Trophoblast cell (in vitro differentiated cells and primary cell): ENCODE results near the gene CRADD.
A peak's percentile ranks its signal among the peaks of the same experiment; 100 is the strongest.

Source experiments
- DNase-seq, 2 donors: peaks; one replicate each; pipeline ENCODE4 v3.0.0-alpha.2; 2016
- H2AFZ ChIP-seq: 2 replicates; pipeline ENCODE4 v1.6.1; 2013; ENCODE audit warnings: low read length, moderate library complexity, mild to moderate bottlenecking; ENCODE audit not compliant: insufficient read depth, poor library complexity
- H2AK5ac ChIP-seq: 2 replicates; pipeline ENCODE4 v1.6.1; 2013; ENCODE audit warnings: mild to moderate bottlenecking, low read length
- H2BK120ac ChIP-seq: 2 replicates; pipeline ENCODE4 v1.6.1; 2013; ENCODE audit warnings: low read length, mild to moderate bottlenecking, moderate library complexity; ENCODE audit not compliant: insufficient read depth, poor library complexity
- H2BK12ac ChIP-seq: 2 replicates; pipeline ENCODE4 v1.6.1; 2013; ENCODE audit warnings: mild to moderate bottlenecking, low read length, moderate library complexity
- H2BK5ac ChIP-seq: 2 replicates; pipeline ENCODE4 v1.6.1; 2013; ENCODE audit warnings: low read length, low read depth, moderate library complexity, mild to moderate bottlenecking; ENCODE audit not compliant: poor library complexity
- H3K14ac ChIP-seq: 2 replicates; pipeline ENCODE4 v1.6.1; 2013; ENCODE audit warnings: mild to moderate bottlenecking, low read length
- H3K18ac ChIP-seq: 2 replicates; pipeline ENCODE4 v1.6.1; 2013; ENCODE audit warnings: mild to moderate bottlenecking, low read length
- H3K23ac ChIP-seq: 2 replicates; pipeline ENCODE4 v1.6.1; 2013; ENCODE audit warnings: low read length
- H3K27ac ChIP-seq: 2 replicates; pipeline ENCODE4 v1.5.1; 2013; ENCODE audit warnings: low read depth, mild to moderate bottlenecking, inconsistent platforms, low read length, moderate library complexity
- H3K27me3 ChIP-seq: 2 replicates; pipeline ENCODE4 v1.6.1; 2013; ENCODE audit warnings: inconsistent platforms, mild to moderate bottlenecking, low read length, moderate library complexity; ENCODE audit not compliant: insufficient read depth
- H3K36me3 ChIP-seq, 2 experiments: 1 replicate in 1 of 2; 2 replicates in 1 of 2; pipeline ENCODE4 v1.6.1; 2013; ENCODE audit warnings: low read length in 2 of 2, mild to moderate bottlenecking in 2 of 2, moderate library complexity in 1 of 2; ENCODE audit not compliant: insufficient read depth in 2 of 2, control insufficient read depth in 1 of 2
- H3K4ac ChIP-seq: 2 replicates; pipeline ENCODE4 v1.6.1; 2013; ENCODE audit warnings: low read depth, mild to moderate bottlenecking, low read length, moderate library complexity
- H3K4me1 ChIP-seq, 2 experiments: 1 replicate in 1 of 2; 2 replicates in 1 of 2; pipeline ENCODE4 v1.6.1; 2013; ENCODE audit warnings: low read length in 2 of 2, mild to moderate bottlenecking in 2 of 2, moderate library complexity in 1 of 2; ENCODE audit not compliant: insufficient read depth in 2 of 2, control insufficient read depth in 1 of 2
- H3K4me2 ChIP-seq: 2 replicates; pipeline ENCODE4 v1.6.1; 2013; ENCODE audit warnings: inconsistent platforms, mild to moderate bottlenecking, low read length, moderate library complexity
- H3K4me3 ChIP-seq: 2 replicates; pipeline ENCODE4 v1.5.1; 2013; ENCODE audit warnings: mild to moderate bottlenecking, low read depth, low read length, inconsistent platforms
- H3K79me1 ChIP-seq: one replicate; pipeline ENCODE4 v1.6.1; 2013; ENCODE audit warnings: low read length
- H3K79me2 ChIP-seq: 2 replicates; pipeline ENCODE4 v1.6.1; 2013; ENCODE audit warnings: low read length, mild to moderate bottlenecking; ENCODE audit not compliant: control insufficient read depth, insufficient read depth, poor library complexity
- H3K9ac ChIP-seq: 2 replicates; pipeline ENCODE4 v1.6.1; 2013; ENCODE audit warnings: mild to moderate bottlenecking, low read length
- H3K9me3 ChIP-seq: 2 replicates; pipeline ENCODE4 v1.6.1; 2013; ENCODE audit warnings: low read depth, mild to moderate bottlenecking, control low read depth, inconsistent platforms, low read length; ENCODE audit not compliant: insufficient read depth
- H4K12ac ChIP-seq: 2 replicates; pipeline ENCODE4 v1.6.1; 2013; ENCODE audit warnings: low read depth, mild to moderate bottlenecking, low read length, moderate library complexity
- H4K8ac ChIP-seq: 2 replicates; pipeline ENCODE4 v1.6.1; 2013; ENCODE audit warnings: low read depth, mild to moderate bottlenecking, low read length, moderate library complexity
- H4K91ac ChIP-seq: one replicate; pipeline ENCODE4 v1.6.1; 2013; ENCODE audit warnings: low read depth, mild to moderate bottlenecking, low read length, moderate library complexity
- WGBS: extraction: QIAGEN DNeasy Blood & Tissue Kit; methylation state at CpG from one replicate; pipeline ENCODE4 v1.1.7; 2013; ENCODE audit warnings: missing lambda C conversion rate; ENCODE audit not compliant: insufficient read length, insufficient coverage; ENCODE audit errors: extremely low coverage; 5-methylcytosine and 5-hydroxymethylcytosine counted together

The CRADD gene

GRCh38 chr12:93743999-93744689 is 67.0 kb downstream of the CRADD start:
- WGBS, result no CpG with 5 or more reads among the region's 4 CpGs
- H3K9me3 ChIP-seq, result no peaks in the 10 kb centered on the region
- H2BK120ac ChIP-seq, result no peak overlapping the region
- no peak for DNase-seq
- H2AFZ ChIP-seq, result no peak overlapping the region
- H3K27ac ChIP-seq, result no peak overlapping the region
- H3K9ac ChIP-seq, result no peak overlapping the region
- H2AK5ac ChIP-seq, result no peak overlapping the region
- H3K4ac ChIP-seq, result no peak overlapping the region
- H2BK12ac ChIP-seq, result no peak overlapping the region
- no peaks in the 10 kb centered on the region for H3K27me3 ChIP-seq
- H3K4me1 ChIP-seq, result no peaks in the 10 kb centered on the region
- H3K18ac ChIP-seq, result no peak overlapping the region
- no peaks in the 10 kb centered on the region for H3K36me3 ChIP-seq
- H3K14ac ChIP-seq, result no peak overlapping the region
- no peak overlapping the region for H3K4me2 ChIP-seq
- H3K23ac ChIP-seq, result no peak overlapping the region
- H3K79me1 ChIP-seq, result peaks cover 2% of the 10 kb centered on the region
- H2BK5ac ChIP-seq, result no peak overlapping the region
- no peak overlapping the region for H4K8ac ChIP-seq
- H4K91ac ChIP-seq, result no peak overlapping the region
- H4K12ac ChIP-seq, result no peak overlapping the region
- H3K4me3 ChIP-seq, result no peak overlapping the region
- H3K79me2 ChIP-seq, result no peaks in the 10 kb centered on the region

- Histone ChIP-seq H2BK120ac (no peak overlapping the region), H2BK5ac (no peak overlapping the region), H3K14ac (no peak overlapping the region), H4K8ac (no peak overlapping the region), H3K18ac (no peak overlapping the region), H2BK12ac (no peak overlapping the region), H3K79me1 (peaks cover 2% of the 10 kb centered on the region), H4K91ac (no peak overlapping the region), H3K4ac (no peak overlapping the region), H3K36me3 (no peaks in the 10 kb centered on the region), H4K12ac (no peak overlapping the region), H3K27me3 (no peaks in the 10 kb centered on the region), H2AK5ac (no peak overlapping the region), H3K4me2 (no peak overlapping the region), H3K79me2 (no peaks in the 10 kb centered on the region), H3K4me3 (no peak overlapping the region), H3K4me1 (no peaks in the 10 kb centered on the region), H3K9ac (peak overlapping the region; percentile 36), H3K9me3 (no peaks in the 10 kb centered on the region), H2AFZ (no peak overlapping the region), H3K27ac (no peak overlapping the region), H3K23ac (no peak overlapping the region)
- no CpG with 5 or more reads among the region's 2 CpGs for WGBS
- no peak for DNase-seq
Observed at GRCh38 chr12:93745286-93745685, 68.1 kb downstream of the CRADD start.

- H3K4me3 ChIP-seq, result no peak overlapping the region
- H3K4ac ChIP-seq, result no peak overlapping the region
- no peak for DNase-seq
- no peak overlapping the region for H4K12ac ChIP-seq
- no peak overlapping the region for H4K8ac ChIP-seq
- no peaks in the 10 kb centered on the region for H3K4me1 ChIP-seq
- no peak overlapping the region for H2AK5ac ChIP-seq
- no peak overlapping the region for H3K27ac ChIP-seq
- no CpG with 5 or more reads among the region's 4 CpGs for WGBS
- no peaks in the 10 kb centered on the region for H3K79me2 ChIP-seq
- H3K23ac ChIP-seq, result no peak overlapping the region
- no peaks in the 10 kb centered on the region for H3K36me3 ChIP-seq
- no peak overlapping the region for H3K14ac ChIP-seq
- H2BK5ac ChIP-seq, result no peak overlapping the region
- H2BK12ac ChIP-seq, result no peak overlapping the region
- H3K79me1 ChIP-seq, result peaks cover 2% of the 10 kb centered on the region
- H3K9ac ChIP-seq, result no peak overlapping the region
- H2AFZ ChIP-seq, result no peak overlapping the region
- H3K9me3 ChIP-seq, result no peaks in the 10 kb centered on the region
- H3K18ac ChIP-seq, result no peak overlapping the region
- no peaks in the 10 kb centered on the region for H3K27me3 ChIP-seq
- no peak overlapping the region for H4K91ac ChIP-seq
- H3K4me2 ChIP-seq, result no peak overlapping the region
- no peak overlapping the region for H2BK120ac ChIP-seq
Observed at GRCh38 chr12:93746572-93747168, 69.5 kb downstream of the CRADD start.

- Histone ChIP-seq H3K79me2 (no peaks in the 10 kb centered on the region), H2BK120ac (no peak overlapping the region), H4K12ac (no peak overlapping the region), H3K14ac (no peak overlapping the region), H3K36me3 (peaks cover 3% of the 10 kb centered on the region in 2 experiments), H3K4me2 (no peak overlapping the region), H3K27ac (no peak overlapping the region), H3K23ac (no peak overlapping the region), H3K27me3 (no peaks in the 10 kb centered on the region), H2AFZ (no peak overlapping the region), H3K4me3 (no peak overlapping the region), H4K8ac (no peak overlapping the region), H3K18ac (no peak overlapping the region), H3K4me1 (no peaks in the 10 kb centered on the region), H4K91ac (no peak overlapping the region), H3K9ac (no peak overlapping the region), H3K9me3 (peaks cover 3% of the 10 kb centered on the region), H2BK12ac (no peak overlapping the region), H2AK5ac (no peak overlapping the region), H2BK5ac (no peak overlapping the region), H3K79me1 (no peaks in the 10 kb centered on the region), H3K4ac (no peak overlapping the region)
- WGBS, result no CpG with 5 or more reads among the region's 2 CpGs
- no peak for DNase-seq
Observed at GRCh38 chr12:93748672-93749383, 71.7 kb downstream of the CRADD start.
